HG02571 (cell line): ENCODE results near the gene HPS1.

Source experiments
- ATAC-seq: cut with Tn5 transposase; IDR thresholded peaks from one replicate; pipeline ENCODE4 v1.9.1; 2021; ENCODE audit warnings: mild to moderate bottlenecking, moderate library complexity; ENCODE audit not compliant: unreplicated experiment

Gene HPS1

GRCh38 chr10:98446661-98447221 lies at the start of gene HPS1:
Gene HPS1, minus strand, starts transcription at chr10:98446935. Its CDS starts 3,695 bp downstream, at chr10:98443240.
- peak; percentile 83 for ATAC-seq

- no peak for ATAC-seq
Observed at GRCh38 chr10:98492763-98493162, 46.0 kb upstream of the HPS1 start.

- ATAC-seq, result no peak
Observed at GRCh38 chr10:98489561-98490481, 43.1 kb upstream of the HPS1 start.

GRCh38 chr10:98488669-98489430 lies 42.1 kb upstream of the HPS1 start:
- ATAC-seq, result no peak

- ATAC-seq, result no peak
Observed at GRCh38 chr10:98487649-98488048, 40.9 kb upstream of the HPS1 start.

- no peak for ATAC-seq
Observed at GRCh38 chr10:98486421-98486820, 39.7 kb upstream of the HPS1 start.

GRCh38 chr10:98485959-98486358 lies 39.2 kb upstream of the HPS1 start:
- no peak for ATAC-seq

GRCh38 chr10:98483658-98484057 lies 36.9 kb upstream of the HPS1 start:
- ATAC-seq, result no peak

- ATAC-seq, result no peak
Observed at GRCh38 chr10:98482096-98482495, 35.4 kb upstream of the HPS1 start.

- no peak for ATAC-seq
Observed at GRCh38 chr10:98481404-98481945, 34.7 kb upstream of the HPS1 start.

- ATAC-seq, result no peak
Observed at GRCh38 chr10:98478430-98479222, 31.9 kb upstream of the HPS1 start.

- ATAC-seq, result no peak
Observed at GRCh38 chr10:98477861-98478260, 31.1 kb upstream of the HPS1 start.

- no peak for ATAC-seq
Observed at GRCh38 chr10:98474628-98475027, 27.9 kb upstream of the HPS1 start.

- ATAC-seq, result no peak
Observed at GRCh38 chr10:98472196-98472595, 25.5 kb upstream of the HPS1 start.

GRCh38 chr10:98470850-98471249 lies 24.1 kb upstream of the HPS1 start:
- no peak for ATAC-seq

GRCh38 chr10:98469001-98469931 lies 22.5 kb upstream of the HPS1 start:
- no peak for ATAC-seq

- peak; percentile 97 for ATAC-seq
Observed at GRCh38 chr10:98467506-98468318, 21.0 kb upstream of the HPS1 start.

- ATAC-seq, result no peak
Observed at GRCh38 chr10:98466861-98467505, 20.2 kb upstream of the HPS1 start.
